Activated CD4-positive, alpha-beta T cell treated with anti-CD3 and anti-CD28 coated beads for 24 hours (primary cell): ENCODE results near the gene ZNF443.
"Not testable (repeated sequence)": the region's sequence is repeated elsewhere in the genome, so short reads cannot be mapped to it uniquely, and the experiment has no call there.

Experiments
- DNase-seq, 2 donors: peaks; one replicate each; pipeline ENCODE4 v3.0.0-alpha.2; 2020; ENCODE audit warnings: low read depth in 2 of 2

The ZNF443 gene

DNA sequence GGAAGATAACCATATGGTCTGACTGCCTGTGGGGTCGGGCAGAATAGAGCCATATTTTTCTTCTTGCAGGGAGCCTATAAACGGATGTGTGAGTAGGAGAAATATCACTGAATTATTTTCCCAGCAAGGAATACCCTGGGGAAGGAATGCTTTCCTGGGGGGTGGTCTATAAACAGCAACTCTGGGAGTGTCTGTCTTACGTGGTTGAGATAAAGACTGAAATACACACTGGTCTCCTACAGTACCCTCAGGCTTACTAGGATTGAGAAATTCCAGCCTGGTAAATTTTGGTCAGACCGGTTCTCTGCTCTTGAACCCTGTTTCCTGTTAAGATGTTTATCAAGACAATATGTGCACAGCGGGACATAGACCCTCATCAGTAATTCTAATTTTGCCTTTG lies 23.5 kb downstream of the ZNF443 start:
- not testable (repeated sequence) for DNase-seq

DNA sequence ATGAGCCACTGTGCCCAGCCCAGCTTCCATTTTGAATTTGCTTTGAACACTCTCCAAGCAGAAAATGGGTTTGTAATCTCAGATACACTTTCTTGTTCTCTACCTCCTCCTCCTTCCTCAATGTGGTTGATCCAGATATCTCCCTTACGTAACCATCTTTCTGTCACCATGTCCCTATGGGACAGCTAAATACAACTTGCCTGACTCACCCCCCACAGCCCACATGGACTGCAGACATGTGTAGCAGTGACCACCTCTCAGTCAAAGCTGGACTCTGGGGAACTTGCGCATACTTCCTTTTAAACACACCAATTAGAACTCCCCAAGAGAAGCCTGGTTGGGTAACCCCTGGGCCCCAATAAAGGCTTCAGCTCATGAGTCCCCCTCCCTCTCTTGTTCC lies 28.9 kb downstream of the ZNF443 start:
- no peak for DNase-seq

- DNase-seq = peak; percentile 77 to 89
These were observed 40.0 kb downstream of the ZNF443 start, which contains the start of gene ZNF799 for GRCh38 chr19:12400633-12401502. Gene ZNF799, minus strand, starts transcription at chr19:12401271. Its CDS starts 201 bp downstream, at chr19:12401070.

GRCh38 chr19:12399901-12400632 lies 40.8 kb downstream of the ZNF443 start:
- DNase-seq = peak in 1 of 2 donors; percentile 17

DNA sequence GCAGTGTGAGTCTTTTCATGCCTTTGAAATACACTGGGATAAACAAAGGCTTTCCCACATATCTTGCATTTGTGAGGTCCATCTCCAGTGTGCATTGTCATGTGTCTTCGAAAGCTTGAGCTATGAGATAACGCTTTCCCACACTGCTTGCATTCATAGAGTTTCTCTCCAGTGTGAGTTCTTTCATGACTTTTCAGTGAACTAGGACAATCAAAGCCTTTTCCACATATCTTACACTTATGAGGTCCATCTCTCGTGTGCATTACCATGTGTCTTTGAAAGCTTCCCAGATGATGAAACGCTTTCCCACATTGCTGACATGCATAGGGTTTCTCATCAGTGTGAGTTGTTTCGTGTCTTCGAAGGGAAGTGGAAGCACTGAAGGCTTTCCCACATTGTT lies 49.7 kb downstream of the ZNF443 start:
- not testable (repeated sequence) for DNase-seq

GRCh38 chr19:12386365-12386764 lies 54.5 kb downstream of the ZNF443 start:
- DNase-seq = not testable (repeated sequence)

GRCh38 chr19:12380444-12380737 lies 60.4 kb downstream of the ZNF443 start:
- DNase-seq = no peak

- DNase-seq = no peak
These were observed 60.9 kb downstream of the ZNF443 start for GRCh38 chr19:12379732-12380443.
